Middle frontal gyrus (tissue), 1 donor: ENCODE results near the gene EHBP1L1.
"Not testable (repeated sequence)": the region's sequence is repeated elsewhere in the genome, so short reads cannot be mapped to it uniquely, and the experiment has no call there.

Source experiments
- DNase-seq: peaks from one replicate; pipeline ENCODE4 v3.0.0-alpha.2; 2015; ENCODE audit warnings: low spot score; ENCODE audit errors: extremely low spot score

Gene EHBP1L1

GRCh38 chr11:65633390-65634108 is 57.7 kb downstream of the EHBP1L1 start:
- DNase-seq = no peak

GRCh38 chr11:65634109-65634436 is 58.2 kb downstream of the EHBP1L1 start:
- DNase-seq = no peak

GRCh38 chr11:65634440-65634839 is 58.6 kb downstream of the EHBP1L1 start:
- no peak for DNase-seq

GRCh38 chr11:65634905-65635731 is 59.3 kb downstream of the EHBP1L1 start:
- no peak for DNase-seq

- DNase-seq = no peak
Measured at GRCh38 chr11:65636108-65637031, 60.5 kb downstream of the EHBP1L1 start.

GRCh38 chr11:65637032-65637557 is 61.2 kb downstream of the EHBP1L1 start:
- DNase-seq = no peak

- DNase-seq = peak; percentile 39
Measured at GRCh38 chr11:65637794-65638419, 62.1 kb downstream of the EHBP1L1 start, which contains the start of gene SIPA1. Gene SIPA1, plus strand, starts transcription at chr11:65638101. Its CDS starts 2,821 bp downstream, at chr11:65640922.

- DNase-seq = not testable (repeated sequence)
Measured at GRCh38 chr11:65639228-65639597, 63.4 kb downstream of the EHBP1L1 start.

- no peak for DNase-seq
Measured at GRCh38 chr11:65639623-65640482, 64.0 kb downstream of the EHBP1L1 start.

GRCh38 chr11:65640483-65641296 is 64.8 kb downstream of the EHBP1L1 start:
- no peak for DNase-seq

GRCh38 chr11:65641297-65642013 is 65.6 kb downstream of the EHBP1L1 start:
- no peak for DNase-seq
